GM12878 (cell line): ENCODE data around the gene SLC39A6. TPM values are rescaled to one million over a fixed set of nuclear protein-coding genes. Genes with fewer than 3 reads are reported as not detected.

Source experiments
- CBX3 ChIP-seq: fragments of 200-600 bp; sonication (generic); IDR thresholded peaks from 2 replicates; pipeline ENCODE4 v1.6.1; 2016; ENCODE audit warnings: low read depth, borderline replicate concordance
- DPF2 ChIP-seq: fragments of 450-650 bp; IDR thresholded peaks from 2 replicates; pipeline ENCODE4 v1.6.1; 2017; ENCODE audit warnings: mild to moderate bottlenecking
- HCFC1 ChIP-seq: fragments of 150-350 bp; IDR thresholded peaks from 2 replicates; pipeline ENCODE4 v1.6.1; 2014; ENCODE audit warnings: low read length
- IRF4 ChIP-seq: IDR thresholded peaks from 2 replicates; pipeline ENCODE4 v1.6.1; 2011; ENCODE audit warnings: low read depth, low read length
- MXI1 ChIP-seq: fragments of 150-350 bp; IDR thresholded peaks from 2 replicates; pipeline ENCODE4 v1.6.1; 2011; ENCODE audit warnings: low read depth, mild to moderate bottlenecking, inconsistent platforms, low read length, improper control_type of control experiment
- RAD21 ChIP-seq: IDR thresholded peaks from 2 replicates; pipeline ENCODE4 v1.6.1; 2011; ENCODE audit warnings: mild to moderate bottlenecking, low read depth, low read length, moderate library complexity; ENCODE audit not compliant: insufficient read depth
- SRF ChIP-seq, 2 experiments: IDR thresholded peaks; 2 replicates each; pipeline ENCODE4 v1.6.1; 2011; ENCODE audit warnings: low read depth in 2 of 2, low read length in 2 of 2, mild to moderate bottlenecking in 1 of 2, moderate library complexity in 1 of 2
- TBL1XR1 ChIP-seq: IDR thresholded peaks from 2 replicates; pipeline ENCODE4 v1.6.1; 2012; ENCODE audit warnings: low read depth, low read length, improper control_type of control experiment
- polyA plus RNA-seq, 11 experiments: library from polyadenylated mRNA; depleted of rRNA in 4 of 11; unstranded in 6 of 11; stranded (reverse) in 5 of 11; fragments of >200 nt; fragmentation: Nextera tagmentation in 4 of 11; fragmentation: Illumina TruSeq in 1 of 11; extraction: Ambion mirVana in 4 of 11; extraction: Trizol in 1 of 11; gene quantifications; 1 replicate in 1 of 11; 2 replicates in 10 of 11; pipeline versions ENCODE4 v1.2.1 to v1.2.3, GENCODE V29; 2011 to 2016; ENCODE audit warnings: inconsistent platforms in 2 of 11, missing spikeins in 2 of 11, low read depth in 1 of 11
- total RNA-seq, 4 experiments: library from RNA; depleted of rRNA in 3 of 4; stranded (reverse); fragments of >200 nt in 3 of 4; fragmentation: Illumina TruSeq in 1 of 4; extraction: Trizol in 1 of 4; gene quantifications; 2 replicates each; pipeline versions ENCODE4 v1.2.1 to v1.2.3, GENCODE V29; 2013 to 2021
- TF ChIP-seq, protein P1 (sequence below): fragments of 450-650 bp; conservative IDR thresholded peaks from 2 replicates; pipeline ENCODE4 v1.6.1; 2017; ENCODE audit warnings: mild to moderate bottlenecking, moderate library complexity
- TF ChIP-seq, protein P2 (sequence below): fragments of 450-650 bp; IDR thresholded peaks from 2 replicates; pipeline ENCODE4 v1.6.1; 2018; ENCODE audit warnings: mild to moderate bottlenecking, low read depth, moderate library complexity; ENCODE audit not compliant: partially characterized antibody
- TF ChIP-seq, protein P3 (sequence below): fragments of 450-650 bp; formaldehyde crosslinking; IDR thresholded peaks from 2 replicates; pipeline ENCODE4 v1.5.0; 2022; ENCODE audit warnings: mild to moderate bottlenecking, missing genetic modification characterization
- TF ChIP-seq, protein P4 (sequence below): IDR thresholded peaks from 2 replicates; pipeline ENCODE4 v1.6.1; 2011; ENCODE audit warnings: mild to moderate bottlenecking, low read depth, low read length, moderate library complexity; ENCODE audit not compliant: insufficient replicate concordance

Gene SLC39A6
- total and polyA plus RNA-seq, 10 of the 15 experiments (the other 5 are each of a cell fraction or from before 2014, with no cell fraction given) = 12.4 to 65.9 (median 41.3) TPM

DNA sequence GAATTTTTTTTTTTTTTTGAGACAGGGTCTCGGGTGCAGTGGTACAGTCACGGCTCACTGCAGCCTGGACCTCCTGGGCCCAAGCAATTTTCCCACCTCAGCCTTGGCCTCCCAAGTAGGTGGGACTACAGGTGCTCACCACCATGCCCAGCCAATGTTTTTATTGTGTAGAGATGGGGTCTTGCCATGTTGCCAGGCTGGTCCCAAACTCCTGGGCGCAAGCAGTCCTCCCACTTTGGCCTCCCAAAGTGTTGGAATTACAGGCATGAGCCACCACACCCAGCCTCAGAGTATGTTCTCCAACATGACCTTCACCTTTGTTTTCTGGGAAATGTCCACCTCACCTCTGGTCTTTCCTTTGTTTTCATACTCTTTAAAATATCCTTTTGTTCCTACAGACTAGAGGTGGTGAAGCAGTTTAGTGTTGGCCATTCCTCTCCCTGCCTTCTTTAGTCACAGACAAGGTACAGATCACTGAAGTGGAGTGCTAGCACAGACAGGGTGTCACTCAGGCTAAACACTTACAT lies 38.6 kb upstream of the SLC39A6 start (continued):
- TF ChIP-seq, protein P1, sequence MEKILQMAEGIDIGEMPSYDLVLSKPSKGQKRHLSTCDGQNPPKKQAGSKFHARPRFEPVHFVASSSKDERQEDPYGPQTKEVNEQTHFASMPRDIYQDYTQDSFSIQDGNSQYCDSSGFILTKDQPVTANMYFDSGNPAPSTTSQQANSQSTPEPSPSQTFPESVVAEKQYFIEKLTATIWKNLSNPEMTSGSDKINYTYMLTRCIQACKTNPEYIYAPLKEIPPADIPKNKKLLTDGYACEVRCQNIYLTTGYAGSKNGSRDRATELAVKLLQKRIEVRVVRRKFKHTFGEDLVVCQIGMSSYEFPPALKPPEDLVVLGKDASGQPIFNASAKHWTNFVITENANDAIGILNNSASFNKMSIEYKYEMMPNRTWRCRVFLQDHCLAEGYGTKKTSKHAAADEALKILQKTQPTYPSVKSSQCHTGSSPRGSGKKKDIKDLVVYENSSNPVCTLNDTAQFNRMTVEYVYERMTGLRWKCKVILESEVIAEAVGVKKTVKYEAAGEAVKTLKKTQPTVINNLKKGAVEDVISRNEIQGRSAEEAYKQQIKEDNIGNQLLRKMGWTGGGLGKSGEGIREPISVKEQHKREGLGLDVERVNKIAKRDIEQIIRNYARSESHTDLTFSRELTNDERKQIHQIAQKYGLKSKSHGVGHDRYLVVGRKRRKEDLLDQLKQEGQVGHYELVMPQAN = no peak
- TF ChIP-seq, protein P2, sequence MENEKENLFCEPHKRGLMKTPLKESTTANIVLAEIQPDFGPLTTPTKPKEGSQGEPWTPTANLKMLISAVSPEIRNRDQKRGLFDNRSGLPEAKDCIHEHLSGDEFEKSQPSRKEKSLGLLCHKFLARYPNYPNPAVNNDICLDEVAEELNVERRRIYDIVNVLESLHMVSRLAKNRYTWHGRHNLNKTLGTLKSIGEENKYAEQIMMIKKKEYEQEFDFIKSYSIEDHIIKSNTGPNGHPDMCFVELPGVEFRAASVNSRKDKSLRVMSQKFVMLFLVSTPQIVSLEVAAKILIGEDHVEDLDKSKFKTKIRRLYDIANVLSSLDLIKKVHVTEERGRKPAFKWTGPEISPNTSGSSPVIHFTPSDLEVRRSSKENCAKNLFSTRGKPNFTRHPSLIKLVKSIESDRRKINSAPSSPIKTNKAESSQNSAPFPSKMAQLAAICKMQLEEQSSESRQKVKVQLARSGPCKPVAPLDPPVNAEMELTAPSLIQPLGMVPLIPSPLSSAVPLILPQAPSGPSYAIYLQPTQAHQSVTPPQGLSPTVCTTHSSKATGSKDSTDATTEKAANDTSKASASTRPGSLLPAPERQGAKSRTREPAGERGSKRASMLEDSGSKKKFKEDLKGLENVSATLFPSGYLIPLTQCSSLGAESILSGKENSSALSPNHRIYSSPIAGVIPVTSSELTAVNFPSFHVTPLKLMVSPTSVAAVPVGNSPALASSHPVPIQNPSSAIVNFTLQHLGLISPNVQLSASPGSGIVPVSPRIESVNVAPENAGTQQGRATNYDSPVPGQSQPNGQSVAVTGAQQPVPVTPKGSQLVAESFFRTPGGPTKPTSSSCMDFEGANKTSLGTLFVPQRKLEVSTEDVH = no peak
- TF ChIP-seq, protein P3, sequence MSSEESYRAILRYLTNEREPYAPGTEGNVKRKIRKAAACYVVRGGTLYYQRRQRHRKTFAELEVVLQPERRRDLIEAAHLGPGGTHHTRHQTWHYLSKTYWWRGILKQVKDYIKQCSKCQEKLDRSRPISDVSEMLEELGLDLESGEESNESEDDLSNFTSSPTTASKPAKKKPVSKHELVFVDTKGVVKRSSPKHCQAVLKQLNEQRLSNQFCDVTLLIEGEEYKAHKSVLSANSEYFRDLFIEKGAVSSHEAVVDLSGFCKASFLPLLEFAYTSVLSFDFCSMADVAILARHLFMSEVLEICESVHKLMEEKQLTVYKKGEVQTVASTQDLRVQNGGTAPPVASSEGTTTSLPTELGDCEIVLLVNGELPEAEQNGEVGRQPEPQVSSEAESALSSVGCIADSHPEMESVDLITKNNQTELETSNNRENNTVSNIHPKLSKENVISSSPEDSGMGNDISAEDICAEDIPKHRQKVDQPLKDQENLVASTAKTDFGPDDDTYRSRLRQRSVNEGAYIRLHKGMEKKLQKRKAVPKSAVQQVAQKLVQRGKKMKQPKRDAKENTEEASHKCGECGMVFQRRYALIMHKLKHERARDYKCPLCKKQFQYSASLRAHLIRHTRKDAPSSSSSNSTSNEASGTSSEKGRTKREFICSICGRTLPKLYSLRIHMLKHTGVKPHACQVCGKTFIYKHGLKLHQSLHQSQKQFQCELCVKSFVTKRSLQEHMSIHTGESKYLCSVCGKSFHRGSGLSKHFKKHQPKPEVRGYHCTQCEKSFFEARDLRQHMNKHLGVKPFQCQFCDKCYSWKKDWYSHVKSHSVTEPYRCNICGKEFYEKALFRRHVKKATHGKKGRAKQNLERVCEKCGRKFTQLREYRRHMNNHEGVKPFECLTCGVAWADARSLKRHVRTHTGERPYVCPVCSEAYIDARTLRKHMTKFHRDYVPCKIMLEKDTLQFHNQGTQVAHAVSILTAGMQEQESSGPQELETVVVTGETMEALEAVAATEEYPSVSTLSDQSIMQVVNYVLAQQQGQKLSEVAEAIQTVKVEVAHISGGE (CRISPR knock-in tag) = no peak
- TF ChIP-seq MXI1 (no peak), TBL1XR1 (no peak), DPF2 (no peak), HCFC1 (no peak), RAD21 (no peak), SRF (IDR thresholded peaks at IDR 0.05; ENCODE audit: low read depth in 2 of 2, low read length in 2 of 2) (no peak), CBX3 (no peak), IRF4 (no peak)
- TF ChIP-seq, protein P4, sequence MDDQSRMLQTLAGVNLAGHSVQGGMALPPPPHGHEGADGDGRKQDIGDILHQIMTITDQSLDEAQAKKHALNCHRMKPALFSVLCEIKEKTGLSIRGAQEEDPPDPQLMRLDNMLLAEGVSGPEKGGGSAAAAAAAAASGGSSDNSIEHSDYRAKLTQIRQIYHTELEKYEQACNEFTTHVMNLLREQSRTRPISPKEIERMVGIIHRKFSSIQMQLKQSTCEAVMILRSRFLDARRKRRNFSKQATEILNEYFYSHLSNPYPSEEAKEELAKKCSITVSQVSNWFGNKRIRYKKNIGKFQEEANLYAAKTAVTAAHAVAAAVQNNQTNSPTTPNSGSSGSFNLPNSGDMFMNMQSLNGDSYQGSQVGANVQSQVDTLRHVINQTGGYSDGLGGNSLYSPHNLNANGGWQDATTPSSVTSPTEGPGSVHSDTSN = no peak
